ENCODE data around the gene TNS3. TPM values are rescaled to one million over a fixed set of nuclear protein-coding genes. Genes with fewer than 3 reads are reported as not detected.

Gene TNS3
- total RNA-seq, 2 experiments from 2014 or later = 0.12 to 0.19 TPM

DNA sequence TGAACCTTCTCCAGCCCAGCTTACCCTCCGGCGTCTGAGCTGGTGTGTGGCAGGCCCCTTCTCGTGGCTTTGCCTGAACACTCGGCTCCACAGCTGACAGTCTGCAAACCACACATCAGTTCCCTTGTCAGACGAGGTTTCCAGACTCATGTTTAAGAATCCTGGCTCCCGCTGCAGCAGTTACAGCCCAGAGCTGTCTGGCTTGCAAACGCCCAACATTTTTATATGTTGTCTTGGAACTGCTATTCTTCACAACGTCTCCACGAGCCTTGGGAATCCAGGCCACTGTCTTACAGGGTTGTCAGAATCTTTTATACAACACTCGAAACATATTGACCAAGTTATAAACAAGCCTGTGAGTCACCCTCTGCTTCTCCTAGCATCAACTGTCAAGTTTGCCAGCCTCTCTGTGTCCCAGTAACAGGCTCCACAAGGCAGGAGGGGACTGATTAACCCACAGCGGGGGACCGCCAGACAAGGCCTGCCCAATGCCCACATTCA lies 68.1 kb downstream of the TNS3 start:
- H3K4me1 Mint-ChIP-seq (ENCODE audit: low read depth) = no peaks in the 10 kb centered on the region
- no peaks in the 10 kb centered on the region for H3K27me3 Mint-ChIP-seq (ENCODE audit: low read depth)
- intact Hi-C loops (cut with micrococcal nuclease) = no loop called here
- no peak for DNase-seq
- H3K36me3 Mint-ChIP-seq (ENCODE audit: low read depth) = no peaks in the 10 kb centered on the region
- CTCF ChIA-PET = interaction anchor here (0.6 kb wide), 1 partner anchor 20 kb away, joined by 3 read pairs; no protein-coding TSS in a partner anchor
- no peaks in the 10 kb centered on the region for H3K9me3 Mint-ChIP-seq
- H3K27ac Mint-ChIP-seq = no peak overlapping the region
- H3K4me3 Mint-ChIP-seq = no peak overlapping the region

GRCh38 chr7:47512481-47513176 lies 69.3 kb downstream of the TNS3 start:
- Mint-ChIP-seq H3K4me1 (ENCODE audit: low read depth) (no peaks in the 10 kb centered on the region), H3K9me3 (no peaks in the 10 kb centered on the region), H3K4me3 (no peak overlapping the region), H3K36me3 (ENCODE audit: low read depth) (no peaks in the 10 kb centered on the region), H3K27ac (no peak overlapping the region), H3K27me3 (ENCODE audit: low read depth) (no peaks in the 10 kb centered on the region)
- CTCF ChIA-PET = no interaction called here
- no peak for DNase-seq
- intact Hi-C loops (cut with micrococcal nuclease) = no loop called here

- Mint-ChIP-seq H3K9me3 (no peaks in the 10 kb centered on the region), H3K4me3 (no peak overlapping the region), H3K4me1 (ENCODE audit: low read depth) (no peaks in the 10 kb centered on the region), H3K27me3 (ENCODE audit: low read depth) (no peaks in the 10 kb centered on the region), H3K36me3 (ENCODE audit: low read depth) (no peaks in the 10 kb centered on the region), H3K27ac (no peak overlapping the region)
- DNase-seq = no peak
- CTCF ChIA-PET = no interaction called here
- intact Hi-C loops (cut with micrococcal nuclease) = no loop called here
Measured at GRCh38 chr7:47511699-47512370, 70.1 kb downstream of the TNS3 start.

DNA sequence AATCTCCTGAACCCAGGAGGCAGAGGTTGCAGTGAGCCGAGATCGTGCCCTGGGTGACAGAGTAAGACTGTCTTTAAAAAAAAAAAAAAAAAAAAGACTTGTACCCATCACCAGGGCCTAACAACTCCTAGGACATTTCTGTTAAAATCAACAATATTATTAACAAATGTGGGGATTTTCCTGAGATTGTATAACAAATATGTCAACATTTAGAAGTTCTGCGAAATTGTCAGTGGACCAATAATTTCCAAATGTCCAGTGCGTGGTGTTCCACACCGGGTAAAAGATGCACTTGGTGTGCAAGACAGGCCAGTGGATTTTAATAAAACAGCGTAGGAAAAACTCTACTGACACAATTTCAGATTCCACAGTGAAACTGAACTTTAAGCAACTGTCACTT lies 71.1 kb downstream of the TNS3 start:
- H3K4me3 Mint-ChIP-seq = no peak overlapping the region
- H3K27ac Mint-ChIP-seq = no peak overlapping the region
- no peak for DNase-seq
- peaks cover 3% of the 10 kb centered on the region for H3K27me3 Mint-ChIP-seq (ENCODE audit: low read depth)
- H3K9me3 Mint-ChIP-seq = no peaks in the 10 kb centered on the region
- H3K36me3 Mint-ChIP-seq (ENCODE audit: low read depth) = no peaks in the 10 kb centered on the region
- intact Hi-C loops (cut with micrococcal nuclease) = no loop called here
- no peaks in the 10 kb centered on the region for H3K4me1 Mint-ChIP-seq (ENCODE audit: low read depth)
- CTCF ChIA-PET = no interaction called here

DNA sequence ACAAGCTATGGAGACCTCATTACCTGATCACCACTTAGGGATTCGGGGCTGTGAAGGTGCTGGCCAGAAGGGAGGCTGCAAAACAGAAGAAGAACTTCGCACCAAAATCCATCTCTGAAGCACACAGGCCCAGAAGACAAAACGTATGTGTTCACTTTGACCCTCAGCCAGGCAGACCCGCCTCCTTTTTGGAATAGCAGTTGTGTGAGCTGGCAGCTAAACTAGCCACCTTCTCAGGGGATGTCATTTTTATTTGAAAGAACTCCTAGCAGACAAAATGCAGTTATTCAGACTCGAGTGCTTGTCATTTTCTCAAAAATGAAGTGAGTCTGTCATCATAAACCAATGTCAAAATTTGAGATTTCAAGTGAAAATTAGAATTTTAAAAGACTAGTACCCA lies 71.7 kb downstream of the TNS3 start:
- intact Hi-C loops (cut with micrococcal nuclease) = no loop called here
- Mint-ChIP-seq H3K9me3 (no peaks in the 10 kb centered on the region), H3K4me3 (no peak overlapping the region), H3K27me3 (ENCODE audit: low read depth) (peaks cover 3% of the 10 kb centered on the region), H3K36me3 (ENCODE audit: low read depth) (no peaks in the 10 kb centered on the region), H3K27ac (no peak overlapping the region), H3K4me1 (ENCODE audit: low read depth) (no peaks in the 10 kb centered on the region)
- CTCF ChIA-PET = no interaction called here
- no peak for DNase-seq

DNA sequence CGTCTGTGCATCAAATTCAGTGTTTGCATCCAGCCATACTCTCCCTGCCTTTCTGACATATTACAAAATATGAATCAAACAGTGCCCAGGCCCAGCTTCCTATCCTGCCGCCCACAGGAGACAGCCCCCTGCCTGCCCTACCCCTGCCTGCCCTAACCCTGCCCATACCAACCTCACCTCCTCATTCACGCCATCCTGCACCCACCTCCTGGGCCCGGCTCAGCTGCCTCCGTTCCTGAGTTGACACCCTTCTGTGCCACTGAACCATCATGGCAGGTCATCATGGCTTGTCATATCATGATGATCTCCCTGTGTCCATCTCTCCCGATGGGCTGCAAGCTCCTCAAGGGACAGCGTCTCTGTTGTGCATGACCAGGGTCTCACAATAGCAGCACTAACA lies 72.3 kb downstream of the TNS3 start:
- CTCF ChIA-PET = no interaction called here
- Mint-ChIP-seq H3K27ac (no peak overlapping the region), H3K4me1 (ENCODE audit: low read depth) (no peaks in the 10 kb centered on the region), H3K36me3 (ENCODE audit: low read depth) (no peaks in the 10 kb centered on the region), H3K27me3 (ENCODE audit: low read depth) (peaks cover 3% of the 10 kb centered on the region), H3K9me3 (no peaks in the 10 kb centered on the region), H3K4me3 (no peak overlapping the region)
- intact Hi-C loops (cut with micrococcal nuclease) = no loop called here
- DNase-seq = no peak

DNA sequence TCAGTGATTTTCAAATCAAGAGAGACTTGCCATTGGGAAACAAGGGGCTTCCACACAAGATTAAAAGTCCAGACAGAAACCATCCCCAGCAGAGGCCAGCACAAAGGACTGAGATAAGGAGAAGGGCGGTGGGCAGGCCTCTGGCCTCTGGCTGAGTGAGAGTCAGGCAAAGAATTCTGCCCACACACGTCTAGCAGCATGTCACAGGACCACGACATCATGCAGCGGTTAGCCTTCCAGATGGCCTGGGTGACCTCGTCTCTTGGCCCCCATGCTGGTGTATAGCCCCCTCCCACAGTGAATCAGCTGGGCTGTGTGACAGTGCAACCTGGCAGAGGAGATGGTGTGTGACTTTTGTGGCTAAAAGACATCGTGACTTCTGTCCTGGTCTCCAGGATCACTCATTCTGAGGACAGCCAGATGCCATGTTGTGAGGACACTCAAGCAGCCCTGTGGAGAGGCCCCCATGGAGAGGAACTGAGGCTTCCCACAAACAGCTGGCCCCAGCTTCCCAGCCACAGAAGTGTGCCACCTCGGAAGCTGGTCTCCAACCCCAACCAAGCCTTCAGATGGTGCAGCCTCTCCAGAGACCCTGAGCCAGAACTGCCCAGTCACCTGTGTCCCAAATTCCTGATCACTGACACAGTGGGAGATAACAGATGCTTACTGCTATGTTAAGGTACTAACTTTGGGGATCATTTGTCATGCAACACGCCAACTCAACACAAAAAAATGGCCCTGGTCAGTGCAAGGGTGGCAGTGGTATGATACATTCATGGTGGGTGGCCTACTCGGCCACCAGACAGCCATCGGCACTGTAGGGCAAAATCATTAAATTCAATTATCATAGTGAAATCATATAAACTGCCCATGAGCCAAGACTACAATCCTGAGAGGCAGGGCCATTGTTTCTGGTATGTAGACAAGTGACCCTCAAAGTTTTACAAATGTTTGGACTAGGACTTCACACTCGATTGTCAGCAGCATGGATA lies 73.2 kb downstream of the TNS3 start:
- no peaks in the 10 kb centered on the region for H3K36me3 Mint-ChIP-seq (ENCODE audit: low read depth)
- H3K9me3 Mint-ChIP-seq = no peaks in the 10 kb centered on the region
- no peak for DNase-seq

DNA sequence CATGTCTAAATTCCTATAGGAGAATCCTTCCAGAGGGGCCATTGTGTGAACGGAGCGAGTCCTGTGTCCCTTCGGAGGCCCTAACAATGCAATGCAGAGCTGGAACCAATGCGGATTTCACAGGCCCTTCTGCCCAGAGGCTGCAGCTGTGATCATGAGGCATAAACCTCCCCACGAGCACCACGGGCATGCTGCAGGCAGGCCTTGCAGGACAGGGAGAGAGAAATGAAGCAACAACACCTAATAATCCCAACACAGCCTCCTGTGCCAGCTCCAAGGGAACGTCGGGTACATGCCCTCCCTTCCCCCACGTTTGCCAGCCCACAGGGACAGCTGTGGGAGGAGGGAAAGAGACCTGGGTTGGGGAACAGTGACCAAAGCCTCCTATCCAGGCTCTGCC lies 74.4 kb downstream of the TNS3 start:
- intact Hi-C loops (cut with micrococcal nuclease) = no loop called here
- CTCF ChIA-PET = no interaction called here
- no peaks in the 10 kb centered on the region for H3K4me1 Mint-ChIP-seq (ENCODE audit: low read depth)

More for the DNA sequence above, 73.2 kb downstream of the TNS3 start:
- H3K4me3 Mint-ChIP-seq = no peak overlapping the region
- CTCF ChIA-PET = no interaction called here
- H3K27ac Mint-ChIP-seq = no peak overlapping the region
- H3K27me3 Mint-ChIP-seq (ENCODE audit: low read depth) = peaks cover 3% of the 10 kb centered on the region
- no peaks in the 10 kb centered on the region for H3K4me1 Mint-ChIP-seq (ENCODE audit: low read depth)
- intact Hi-C loops (cut with micrococcal nuclease) = no loop called here

DNA sequence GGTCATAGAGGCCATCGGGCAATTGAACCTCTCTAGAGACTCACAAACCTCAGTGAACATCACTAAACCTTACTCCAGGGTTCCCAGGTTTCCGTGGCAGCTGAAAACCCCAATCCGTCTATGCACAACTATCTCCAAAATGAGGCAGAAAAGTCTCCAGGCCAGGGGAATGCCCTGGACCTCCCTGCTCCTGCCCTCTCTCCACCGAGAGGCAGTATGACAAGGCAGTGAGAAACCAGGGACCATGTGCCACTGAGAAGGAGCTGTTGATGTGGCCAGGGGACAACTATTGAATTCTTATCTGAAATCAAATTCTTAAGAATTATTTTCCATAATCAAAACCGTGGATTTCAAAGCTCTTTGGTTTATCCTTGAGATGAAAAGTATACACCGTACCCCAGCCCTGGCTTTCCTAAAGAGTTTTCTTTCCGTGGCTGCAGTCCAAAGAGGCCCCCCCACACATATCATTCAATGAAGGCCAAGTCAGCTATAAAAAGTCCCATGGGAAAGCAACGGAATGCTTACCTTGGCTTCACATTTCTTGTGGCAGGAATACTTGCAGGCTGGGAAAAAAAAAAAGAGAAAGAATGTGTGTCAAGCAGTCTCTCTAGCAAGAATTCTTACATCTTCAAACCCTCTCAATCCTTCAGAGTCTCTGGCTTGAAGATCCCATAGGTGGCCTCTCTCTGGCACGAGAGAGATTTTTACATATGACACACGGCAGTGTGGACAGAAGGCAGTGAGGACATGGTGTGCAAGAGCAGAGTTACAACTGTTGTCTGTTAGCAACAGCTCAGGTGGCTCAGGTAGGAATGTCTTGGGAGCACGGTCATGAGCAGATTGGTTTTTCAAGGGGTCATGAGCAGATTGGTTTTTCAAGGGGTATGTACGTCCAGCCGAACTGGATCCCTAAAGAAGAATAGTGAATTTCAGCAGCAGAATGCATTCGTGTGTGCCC lies 75.2 kb downstream of the TNS3 start:
- peaks cover 3% of the 10 kb centered on the region for H3K27me3 Mint-ChIP-seq (ENCODE audit: low read depth)
- H3K4me1 Mint-ChIP-seq (ENCODE audit: low read depth) = no peaks in the 10 kb centered on the region
- no peaks in the 10 kb centered on the region for H3K9me3 Mint-ChIP-seq
- CTCF ChIA-PET = no interaction called here
- no peak overlapping the region for H3K27ac Mint-ChIP-seq
- H3K36me3 Mint-ChIP-seq (ENCODE audit: low read depth) = no peaks in the 10 kb centered on the region
- intact Hi-C loops (cut with micrococcal nuclease) = no loop called here
- no peak for DNase-seq
- no peak overlapping the region for H3K4me3 Mint-ChIP-seq

More for the DNA sequence above, 74.4 kb downstream of the TNS3 start:
- H3K27me3 Mint-ChIP-seq (ENCODE audit: low read depth) = peaks cover 3% of the 10 kb centered on the region
- H3K4me3 Mint-ChIP-seq = no peak overlapping the region
- no peak overlapping the region for H3K27ac Mint-ChIP-seq
- H3K9me3 Mint-ChIP-seq = no peaks in the 10 kb centered on the region
- no peak for DNase-seq
- H3K36me3 Mint-ChIP-seq (ENCODE audit: low read depth) = no peaks in the 10 kb centered on the region

- no peak overlapping the region for H3K4me3 Mint-ChIP-seq
- no peaks in the 10 kb centered on the region for H3K4me1 Mint-ChIP-seq (ENCODE audit: low read depth)
- peaks cover 3% of the 10 kb centered on the region for H3K27me3 Mint-ChIP-seq (ENCODE audit: low read depth)
Measured at GRCh38 chr7:47505312-47506007, 76.5 kb downstream of the TNS3 start.

DNA sequence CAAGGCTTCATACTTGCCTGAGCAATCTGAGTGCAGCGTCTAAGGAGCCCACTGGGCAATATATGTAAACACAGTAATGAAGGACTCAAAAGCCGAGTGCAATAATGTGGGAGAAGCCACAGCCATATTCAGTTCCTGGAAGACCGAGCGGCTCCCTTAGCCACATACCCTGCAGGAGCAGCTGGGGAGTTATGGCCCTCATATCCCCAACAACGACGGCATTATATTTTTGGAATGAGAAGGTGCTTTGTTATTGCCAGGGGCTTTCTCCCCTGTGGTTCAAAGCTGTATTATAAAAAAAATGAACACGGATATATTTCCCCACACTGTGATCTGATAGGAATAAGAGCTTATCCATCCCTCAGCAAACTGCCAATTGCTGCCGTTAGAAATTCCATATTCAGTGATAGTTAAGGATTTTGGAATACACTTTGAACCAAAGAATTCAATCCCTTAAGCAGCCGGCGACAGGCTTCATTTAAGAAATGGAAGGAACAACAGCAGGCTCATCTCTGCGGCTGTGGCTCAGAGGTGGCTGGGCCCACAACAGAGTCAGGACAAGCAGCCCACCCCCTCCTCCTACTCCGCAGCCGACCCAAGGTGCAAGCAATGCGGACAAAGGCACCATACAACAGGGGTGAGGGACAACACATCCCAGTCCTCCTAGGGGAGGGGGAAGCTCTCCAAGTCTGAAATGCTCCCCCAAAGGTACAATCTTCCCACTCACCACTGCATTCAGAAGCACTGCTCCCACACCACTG lies 77.2 kb downstream of the TNS3 start:
- no peaks in the 10 kb centered on the region for H3K9me3 Mint-ChIP-seq
- H3K36me3 Mint-ChIP-seq (ENCODE audit: low read depth) = no peaks in the 10 kb centered on the region
- H3K27me3 Mint-ChIP-seq (ENCODE audit: low read depth) = peaks cover 3% of the 10 kb centered on the region
- H3K27ac Mint-ChIP-seq = no peak overlapping the region
- DNase-seq = no peak
- CTCF ChIA-PET = no interaction called here
- no peak overlapping the region for H3K4me3 Mint-ChIP-seq
- H3K4me1 Mint-ChIP-seq (ENCODE audit: low read depth) = no peaks in the 10 kb centered on the region
- intact Hi-C loops (cut with micrococcal nuclease) = no loop called here

More at GRCh38 chr7:47505312-47506007, 76.5 kb downstream of the TNS3 start:
- no peak for DNase-seq
- Mint-ChIP-seq H3K36me3 (ENCODE audit: low read depth) (no peaks in the 10 kb centered on the region), H3K9me3 (no peaks in the 10 kb centered on the region), H3K27ac (no peak overlapping the region)
- CTCF ChIA-PET = no interaction called here
- intact Hi-C loops (cut with micrococcal nuclease) = no loop called here
